Measurements from ENCODE around the gene ACAD9.

DNA sequence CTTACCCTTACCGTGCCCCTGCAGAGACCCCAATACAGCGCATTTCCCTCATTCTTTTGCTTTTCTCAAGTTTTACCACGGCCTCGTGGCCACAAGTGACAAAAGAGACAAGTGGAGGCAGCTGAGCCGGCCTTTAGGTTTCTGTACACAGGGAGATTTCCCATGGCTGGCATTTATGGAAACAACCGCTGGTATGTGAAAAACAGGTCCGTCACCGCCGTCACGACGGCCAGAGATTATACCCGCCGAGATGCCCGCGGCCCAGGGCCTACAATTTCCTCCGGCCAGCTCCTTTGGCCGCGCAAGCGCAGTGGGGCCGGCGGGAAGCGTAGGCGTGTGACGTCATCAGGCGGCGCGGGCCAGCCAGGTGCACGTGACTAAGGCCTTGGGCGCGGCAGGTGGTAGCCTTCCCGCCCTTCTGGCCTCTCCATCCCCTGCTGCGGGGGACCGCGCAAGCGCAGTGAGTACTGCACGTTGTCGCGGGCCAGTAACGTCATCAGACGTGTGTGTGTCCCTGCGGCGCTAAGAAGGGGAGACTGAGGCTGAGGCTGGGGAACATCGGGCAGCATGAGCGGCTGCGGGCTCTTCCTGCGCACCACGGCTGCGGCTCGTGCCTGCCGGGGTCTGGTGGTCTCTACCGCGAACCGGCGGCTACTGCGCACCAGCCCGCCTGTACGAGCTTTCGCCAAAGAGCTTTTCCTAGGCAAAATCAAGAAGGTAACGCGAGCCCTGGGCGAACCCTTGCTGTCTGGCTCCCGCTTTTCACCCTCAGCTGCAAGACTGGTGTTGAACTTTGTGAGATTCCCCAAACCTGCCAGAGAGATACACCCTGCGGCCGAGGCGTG lies at the start of gene ACAD9:
- TF ChIP-seq ZNF274 (IDR thresholded peaks at IDR 0.05; ENCODE audit: low read depth, low read length) (no peak), YY1 (IDR thresholded peaks at IDR 0.05; ENCODE audit: insufficient read depth, insufficient read length) (no peak)
